CD4-positive, alpha-beta T cell treated with Interferon gamma for 1 hour (primary cell): ENCODE results near the gene GRM4.

ENCODE experiments used
- DNase-seq: peaks from one replicate; pipeline ENCODE4 v3.0.0-alpha.2; 2020

GRM4 gene

DNA sequence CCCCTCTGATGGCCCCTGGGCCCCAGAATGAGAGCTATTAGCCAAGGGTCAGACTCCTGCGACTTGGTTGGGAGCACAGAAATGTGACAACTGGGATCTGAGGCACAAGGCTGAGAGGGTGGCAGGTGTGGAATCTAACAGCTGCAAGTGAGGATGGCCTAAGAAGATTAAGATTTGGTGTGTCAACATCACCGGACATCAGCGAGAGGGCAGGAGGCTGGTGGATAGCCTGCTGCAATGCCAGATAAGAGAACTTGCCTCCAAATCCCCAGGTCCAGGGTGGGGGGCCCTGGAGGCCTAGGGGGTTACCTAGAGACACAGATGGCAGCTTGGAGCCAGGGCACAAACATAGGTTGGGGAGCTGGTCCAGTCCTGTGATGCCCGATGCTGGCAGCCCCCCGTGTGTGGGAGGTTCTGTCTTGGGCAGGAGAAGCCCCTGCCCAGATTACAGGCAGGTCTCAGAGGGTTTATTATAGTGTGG is 155.8 kb downstream of the GRM4 start:
- no peak for DNase-seq

- DNase-seq: no peak
These were observed 156.7 kb downstream of the GRM4 start for GRCh38 chr6:33989016-33989854.

DNA sequence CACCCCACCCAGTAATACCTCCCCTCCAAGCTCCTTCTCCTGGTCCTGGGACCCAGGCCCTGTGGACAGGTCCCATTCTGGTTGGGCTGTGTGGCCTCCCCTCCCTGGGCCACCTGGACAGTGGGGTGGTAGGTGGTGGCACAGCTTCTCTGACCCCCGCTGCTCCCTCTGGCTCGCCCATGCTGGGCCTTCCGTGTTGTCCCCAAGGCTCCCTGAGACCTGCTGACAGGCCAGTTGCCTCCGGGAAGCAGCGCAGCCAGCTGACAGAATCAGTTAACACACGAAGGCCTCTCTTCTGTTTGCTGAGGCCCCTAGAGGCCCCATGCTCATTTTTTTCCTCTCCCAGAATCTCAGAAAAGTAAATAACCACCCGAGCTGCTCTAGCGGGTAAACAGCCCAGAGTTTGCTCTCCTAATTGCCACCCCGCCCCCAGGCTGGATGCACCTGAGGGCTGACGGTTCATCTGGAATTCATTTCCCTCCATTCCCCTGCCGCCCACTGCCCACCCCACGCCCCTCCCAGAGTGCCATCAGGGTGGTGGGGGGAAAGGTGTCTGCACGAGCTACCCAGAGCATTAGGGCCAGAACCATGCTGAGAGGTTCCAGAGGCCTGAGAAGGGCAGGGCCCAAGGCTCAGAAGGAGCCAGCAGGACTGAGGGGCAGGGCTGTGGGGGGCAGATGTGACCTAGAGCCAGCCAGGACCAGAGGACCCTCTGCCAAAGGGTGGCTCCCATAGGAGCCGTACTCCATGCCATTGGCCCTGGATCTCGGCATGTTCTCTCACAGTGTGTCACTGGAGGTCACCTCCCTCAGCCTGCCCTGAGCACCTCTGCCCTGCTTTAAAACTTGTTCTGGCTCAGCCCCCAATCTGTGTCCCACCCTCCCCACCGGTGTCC is 157.5 kb downstream of the GRM4 start:
- no peak for DNase-seq

DNA sequence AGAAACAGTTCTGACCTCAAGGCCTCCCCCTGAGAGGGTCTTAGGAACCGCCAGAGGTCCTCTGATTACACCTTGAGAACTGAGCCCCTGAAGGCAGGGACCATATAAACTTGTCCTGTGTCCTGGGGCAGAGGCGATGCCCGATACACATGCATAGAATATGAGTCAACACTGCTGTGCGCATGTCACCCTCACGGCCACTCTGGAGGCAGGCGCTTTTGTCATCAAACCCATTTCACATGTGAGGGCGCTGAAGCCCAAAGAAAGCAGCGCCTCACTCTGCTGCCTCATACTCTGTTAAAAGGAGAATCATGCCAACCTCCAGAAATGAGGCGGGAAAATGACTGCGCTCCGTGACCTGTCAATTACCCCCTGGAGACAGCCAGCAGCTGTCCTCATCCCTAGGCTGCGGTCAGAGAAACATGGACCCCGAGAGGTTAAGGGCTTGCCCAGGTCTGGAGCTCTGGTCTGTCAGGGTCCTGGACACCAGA is 158.3 kb downstream of the GRM4 start:
- no peak for DNase-seq

DNA sequence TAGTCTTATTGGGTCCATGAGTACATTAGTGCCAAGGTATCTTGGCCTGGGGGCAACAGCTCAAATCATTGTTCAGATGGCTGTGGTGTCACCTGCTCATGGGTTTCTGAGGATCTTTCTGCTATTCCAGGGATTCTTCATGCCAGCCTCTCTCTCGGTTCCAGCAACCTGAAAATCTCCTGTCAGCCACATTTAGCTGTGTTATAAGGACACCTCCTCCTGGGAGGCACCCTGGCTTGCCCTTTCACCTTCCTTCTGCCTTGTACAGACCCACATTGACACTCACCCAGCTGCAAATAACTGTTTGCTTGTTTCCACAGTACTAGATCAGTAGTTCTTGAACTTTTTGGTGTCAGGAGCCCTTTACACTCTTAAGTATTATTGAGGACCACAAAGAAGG is 159.9 kb downstream of the GRM4 start:
- DNase-seq: no peak

GRCh38 chr6:33985313-33985751 is 160.6 kb downstream of the GRM4 start:
- DNase-seq: no peak

DNA sequence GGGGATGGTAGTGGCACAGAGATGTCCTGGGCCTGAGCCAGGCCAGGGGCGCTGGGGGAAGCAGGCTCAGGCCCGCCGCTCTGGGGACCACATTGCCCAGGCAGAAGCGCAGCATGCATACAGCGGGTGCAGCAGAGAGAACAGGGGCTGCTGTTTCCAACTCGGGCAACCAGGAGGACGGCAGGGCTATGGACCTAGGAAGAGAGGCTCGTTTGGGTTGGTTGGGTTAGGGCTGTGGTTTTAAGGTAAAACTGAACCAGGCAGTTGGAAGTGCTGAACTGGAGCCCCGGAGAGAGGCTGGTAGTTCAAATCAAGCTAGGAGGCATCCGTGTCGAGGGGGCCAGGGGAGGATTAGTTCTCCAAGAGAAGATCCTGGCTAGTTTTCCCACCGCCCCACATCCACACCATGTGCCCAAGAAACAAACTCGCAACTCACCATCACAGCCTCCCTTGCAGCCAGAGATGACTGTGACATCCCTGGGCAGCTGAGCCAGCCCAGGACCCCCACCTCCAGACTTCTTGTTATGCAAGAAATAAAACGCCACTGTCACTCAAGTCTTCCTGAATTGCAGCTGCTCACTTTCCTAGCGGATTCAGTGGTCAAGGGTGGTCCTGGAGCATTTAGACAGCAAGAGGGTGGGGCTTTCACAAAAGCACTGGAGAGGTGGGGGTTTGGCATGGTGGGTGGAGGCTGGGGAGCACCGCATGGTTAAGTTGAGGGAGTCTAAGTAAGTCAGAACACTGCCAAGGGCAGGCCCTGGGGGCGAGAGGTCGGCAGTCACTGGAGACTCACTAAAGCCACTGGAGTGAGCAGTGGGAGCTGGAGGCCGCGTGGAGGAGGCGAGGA is 161.2 kb downstream of the GRM4 start:
- no peak for DNase-seq

GRCh38 chr6:33983721-33984465 is 162.0 kb downstream of the GRM4 start:
- no peak for DNase-seq

GRCh38 chr6:33983109-33983716 is 162.7 kb downstream of the GRM4 start:
- DNase-seq: no peak

GRCh38 chr6:33981861-33982260 is 164.0 kb downstream of the GRM4 start:
- DNase-seq: no peak

GRCh38 chr6:33981421-33981820 is 164.5 kb downstream of the GRM4 start:
- no peak for DNase-seq

- DNase-seq: no peak
These were observed 165.4 kb downstream of the GRM4 start for GRCh38 chr6:33980176-33981175.

DNA sequence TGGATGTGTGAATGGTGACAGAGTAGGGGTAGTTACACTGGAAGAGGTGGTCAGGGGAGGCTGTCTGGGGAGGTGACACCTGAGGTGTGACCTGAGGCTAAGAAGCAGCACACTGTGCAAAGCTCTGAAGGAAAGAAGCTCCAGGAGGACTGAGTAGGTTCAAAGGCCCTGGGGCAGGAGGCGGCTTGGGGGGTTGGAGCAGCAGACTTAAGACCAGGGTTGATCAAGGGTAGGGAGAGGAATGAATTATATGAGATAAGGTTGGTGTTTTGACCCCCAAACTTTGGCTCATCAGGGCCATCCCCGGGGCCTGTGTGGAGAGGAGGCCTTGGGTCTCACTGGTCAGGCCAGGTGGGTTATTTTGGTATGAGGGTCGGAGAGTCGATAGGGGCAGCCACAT is 166.1 kb downstream of the GRM4 start:
- DNase-seq: no peak

DNA sequence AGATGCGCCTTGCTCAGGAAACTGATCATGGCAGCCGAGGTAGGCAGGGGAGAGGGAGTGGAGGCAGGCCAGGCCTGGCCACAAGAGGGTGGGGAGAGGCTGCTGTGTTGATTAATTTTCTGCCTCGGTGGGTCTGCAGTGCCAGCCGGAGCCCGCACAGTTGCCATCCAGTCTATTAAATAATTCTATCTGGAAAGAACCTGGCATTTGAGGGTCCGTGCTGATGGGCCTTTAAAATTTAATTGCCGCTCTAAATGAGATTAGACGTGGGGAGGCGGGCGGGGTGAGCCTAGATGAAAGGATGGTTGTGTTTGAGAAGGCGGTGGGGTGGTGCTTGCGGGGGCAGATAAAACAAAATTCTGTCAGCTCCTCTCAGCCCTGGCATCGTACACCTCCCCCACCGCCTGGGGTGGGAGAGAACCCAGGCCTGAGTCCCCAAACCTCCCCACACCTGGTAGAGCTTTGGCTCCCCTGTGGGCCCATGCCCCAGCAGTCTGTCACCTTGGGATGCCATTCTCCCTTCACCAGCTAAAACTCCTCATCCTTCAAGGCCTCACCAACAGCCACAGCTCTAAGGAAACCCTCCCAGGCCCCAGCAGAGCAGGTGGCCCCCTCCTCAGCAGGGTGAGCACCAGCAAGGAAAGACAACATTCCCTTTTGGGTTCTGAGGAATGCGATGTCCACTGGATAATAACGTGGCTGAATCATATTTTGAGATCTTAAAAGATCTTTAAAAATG is 167.3 kb downstream of the GRM4 start:
- DNase-seq: no peak

- no peak for DNase-seq
These were observed 168.1 kb downstream of the GRM4 start for GRCh38 chr6:33977606-33978411.

DNA sequence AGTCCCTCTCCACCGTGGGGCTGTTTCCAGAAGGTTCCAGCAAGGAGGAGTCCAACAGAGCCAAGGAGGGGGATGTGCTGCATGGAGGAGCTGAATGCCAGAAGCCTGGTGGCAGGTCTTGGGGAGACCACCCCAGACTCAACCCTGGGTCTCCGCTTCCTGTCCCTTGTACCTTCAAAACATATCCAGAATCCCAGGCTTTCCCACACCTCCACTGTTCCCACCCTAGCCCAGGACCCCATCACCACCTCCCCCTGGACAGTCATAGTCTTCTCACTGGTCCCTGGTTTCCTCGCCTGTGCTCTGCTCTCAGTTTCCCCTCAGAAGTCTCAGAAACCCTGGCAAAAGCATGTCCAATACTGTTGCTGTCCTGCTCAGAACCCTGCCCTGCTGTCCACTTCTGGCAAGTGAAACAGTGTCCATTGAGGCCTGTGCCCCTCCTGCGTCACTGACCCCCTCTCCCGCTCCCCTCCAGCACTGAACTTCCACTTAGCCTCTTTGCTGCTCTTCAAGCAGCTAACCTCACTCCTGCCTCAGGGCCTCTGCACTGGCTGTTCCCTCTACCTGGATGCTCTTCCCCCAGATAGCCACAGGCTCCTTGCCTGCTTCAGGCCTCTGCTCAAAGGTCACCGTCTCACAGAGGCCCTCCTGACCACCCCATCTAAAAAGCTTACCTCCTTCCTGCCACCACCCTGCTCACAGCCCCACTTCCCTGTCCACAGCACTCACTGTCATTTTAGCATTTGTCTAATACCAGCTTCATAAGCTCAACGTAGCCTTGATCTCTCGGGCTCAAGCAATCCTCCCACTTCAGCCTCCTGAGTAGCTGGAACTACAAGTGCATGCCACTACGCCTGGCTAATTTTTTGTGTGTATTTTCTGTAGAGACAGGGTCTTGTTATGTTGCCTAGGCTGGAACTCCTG is 169.2 kb downstream of the GRM4 start:
- DNase-seq: no peak
